ENCODE results near the gene RAD1. TPM values are rescaled to one million over a fixed set of nuclear protein-coding genes. Genes with fewer than 3 reads are reported as not detected.

The RAD1 gene
- total RNA-seq, 3 donors from 2014 or later (not counting 1 experiment from before 2014, with no cell fraction given), result 24.3 to 30.9 (median 29.7) TPM

DNA sequence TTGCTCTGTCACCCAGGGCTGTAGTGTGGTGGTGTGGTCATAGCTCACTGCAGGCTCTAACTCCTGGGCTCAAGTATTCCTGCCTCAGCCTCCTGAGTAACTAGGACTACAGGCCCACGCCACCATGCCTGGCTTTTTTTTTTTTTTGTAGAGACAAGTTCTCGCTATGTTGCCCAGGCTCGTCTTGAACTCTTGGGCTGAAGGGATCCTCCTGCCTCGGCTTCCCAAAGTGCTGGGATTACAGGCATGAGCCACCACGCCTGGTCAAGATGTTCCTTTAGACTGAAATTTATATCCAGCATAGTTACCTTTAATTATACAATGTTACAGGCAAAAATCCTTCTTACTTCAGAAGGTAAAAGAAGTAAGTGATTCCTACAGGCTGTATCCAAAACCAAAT is 12.5 kb upstream of the RAD1 start:
- no peak for ATAC-seq
- no peak overlapping the region for H3K4me3 Mint-ChIP-seq
- Histone ChIP-seq H3K4me1 (ENCODE audit: control insufficient read depth, insufficient read depth, low read length) (peaks cover 3% of the 10 kb centered on the region), H3K36me3 (ENCODE audit: control insufficient read depth, insufficient read depth, low read length) (peaks cover 34% of the 10 kb centered on the region), H3K27ac (ENCODE audit: low read length) (no peak overlapping the region), H3K4me3 (ENCODE audit: low read length) (no peak overlapping the region), H3K9me3 (ENCODE audit: control insufficient read depth, insufficient read depth, low read length) (no peaks in the 10 kb centered on the region), H3K27me3 (ENCODE audit: control insufficient read depth, insufficient read depth, low read length) (no peaks in the 10 kb centered on the region)
- intact Hi-C loops (cut with micrococcal nuclease), result no loop called here
- 99% methylated on average over 5 of the region's 5 CpGs for WGBS (ENCODE audit: insufficient coverage)
- H3K4me1 Mint-ChIP-seq, result peaks cover 17 to 27% of the 10 kb centered on the region in 2 donors
- DNase-seq, result no peak
- H3K27me3 Mint-ChIP-seq (ENCODE audit: low read depth in 2 of 2), result no peaks in the 10 kb centered on the region
- no peaks in the 10 kb centered on the region for H3K9me3 Mint-ChIP-seq
- TF ChIP-seq, protein P1, sequence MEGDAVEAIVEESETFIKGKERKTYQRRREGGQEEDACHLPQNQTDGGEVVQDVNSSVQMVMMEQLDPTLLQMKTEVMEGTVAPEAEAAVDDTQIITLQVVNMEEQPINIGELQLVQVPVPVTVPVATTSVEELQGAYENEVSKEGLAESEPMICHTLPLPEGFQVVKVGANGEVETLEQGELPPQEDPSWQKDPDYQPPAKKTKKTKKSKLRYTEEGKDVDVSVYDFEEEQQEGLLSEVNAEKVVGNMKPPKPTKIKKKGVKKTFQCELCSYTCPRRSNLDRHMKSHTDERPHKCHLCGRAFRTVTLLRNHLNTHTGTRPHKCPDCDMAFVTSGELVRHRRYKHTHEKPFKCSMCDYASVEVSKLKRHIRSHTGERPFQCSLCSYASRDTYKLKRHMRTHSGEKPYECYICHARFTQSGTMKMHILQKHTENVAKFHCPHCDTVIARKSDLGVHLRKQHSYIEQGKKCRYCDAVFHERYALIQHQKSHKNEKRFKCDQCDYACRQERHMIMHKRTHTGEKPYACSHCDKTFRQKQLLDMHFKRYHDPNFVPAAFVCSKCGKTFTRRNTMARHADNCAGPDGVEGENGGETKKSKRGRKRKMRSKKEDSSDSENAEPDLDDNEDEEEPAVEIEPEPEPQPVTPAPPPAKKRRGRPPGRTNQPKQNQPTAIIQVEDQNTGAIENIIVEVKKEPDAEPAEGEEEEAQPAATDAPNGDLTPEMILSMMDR (IDR thresholded peaks at IDR 0.05), result no peak
- H3K36me3 Mint-ChIP-seq, result peaks cover 17% of the 10 kb centered on the region
- H3K27ac Mint-ChIP-seq, result no peak overlapping the region

DNA sequence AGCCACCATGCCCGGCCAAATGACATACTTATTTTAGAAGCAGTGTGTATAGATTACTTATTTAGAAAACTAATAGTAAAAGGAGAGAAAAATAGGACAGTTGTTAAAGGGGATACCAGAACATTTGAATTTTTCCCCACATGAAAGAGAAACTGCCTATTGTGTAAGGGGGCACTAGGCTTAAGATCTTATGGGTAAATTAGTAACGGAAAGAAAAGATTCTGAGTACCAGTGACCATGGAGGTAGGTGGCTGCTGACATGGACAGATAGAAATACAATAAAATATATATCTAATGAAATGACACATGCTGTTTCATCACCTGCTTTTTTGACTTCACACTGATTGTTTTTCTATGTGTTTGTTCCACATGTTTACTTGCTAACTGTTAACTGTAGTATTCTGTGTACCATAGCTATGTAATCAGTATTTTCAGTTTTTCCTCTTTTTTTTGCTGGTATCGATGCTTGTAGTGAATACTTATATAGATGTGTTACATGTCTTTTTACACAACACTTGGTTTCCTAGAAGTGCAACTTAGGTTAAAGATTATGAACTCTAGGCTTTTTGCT is 11.1 kb upstream of the RAD1 start:
- WGBS (ENCODE audit: insufficient coverage), result 100% methylated on average over 1 of the region's 3 CpGs
- H3K4me3 Mint-ChIP-seq, result no peak overlapping the region
- H3K27me3 ChIP-seq (ENCODE audit: control insufficient read depth, insufficient read depth, low read length), result no peaks in the 10 kb centered on the region
- peaks cover 21% of the 10 kb centered on the region for H3K36me3 Mint-ChIP-seq
- peaks cover 13 to 22% of the 10 kb centered on the region in 2 donors for H3K4me1 Mint-ChIP-seq
- no peak overlapping the region for H3K27ac ChIP-seq (ENCODE audit: low read length)
- no peak overlapping the region for H3K27ac Mint-ChIP-seq
- intact Hi-C loops (cut with micrococcal nuclease), result no loop called here
- H3K4me1 ChIP-seq (ENCODE audit: control insufficient read depth, insufficient read depth, low read length), result peaks cover 3% of the 10 kb centered on the region
- no peak overlapping the region for H3K4me3 ChIP-seq (ENCODE audit: low read length)
- H3K36me3 ChIP-seq (ENCODE audit: control insufficient read depth, insufficient read depth, low read length), result peaks cover 45% of the 10 kb centered on the region
- no peaks in the 10 kb centered on the region for H3K9me3 ChIP-seq (ENCODE audit: control insufficient read depth, insufficient read depth, low read length)
- TF ChIP-seq, protein P1 (IDR thresholded peaks at IDR 0.05), result no peak
- no peak for ATAC-seq
- no peak for DNase-seq
- H3K27me3 Mint-ChIP-seq (ENCODE audit: low read depth in 2 of 2), result no peaks in the 10 kb centered on the region
- H3K9me3 Mint-ChIP-seq, result no peaks in the 10 kb centered on the region

DNA sequence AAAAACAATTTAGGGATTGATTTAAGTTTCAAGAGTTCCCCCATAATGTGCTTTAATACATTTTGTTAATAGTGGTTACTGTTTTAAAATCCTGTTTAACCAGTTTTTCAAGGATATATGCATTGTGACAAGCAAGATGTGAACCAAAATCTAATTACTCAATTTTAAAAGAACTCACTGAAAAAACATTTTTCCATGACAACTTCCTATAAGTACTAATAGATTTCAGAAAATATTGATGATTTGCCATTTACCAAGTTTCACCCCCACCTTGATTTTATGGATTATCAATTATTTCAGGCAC is 9.1 kb upstream of the RAD1 start:
- Histone ChIP-seq H3K27ac (ENCODE audit: low read length) (no peak overlapping the region), H3K4me3 (ENCODE audit: low read length) (no peak overlapping the region)
- no peaks in the 10 kb centered on the region for H3K27me3 Mint-ChIP-seq (ENCODE audit: low read depth in 2 of 2)

More for the DNA sequence above, 9.1 kb upstream of the RAD1 start:
- peaks cover 0 to 7% of the 10 kb centered on the region in 2 donors for H3K4me1 Mint-ChIP-seq
- H3K4me3 Mint-ChIP-seq, result no peak overlapping the region
- no peaks in the 10 kb centered on the region for H3K27me3 ChIP-seq (ENCODE audit: control insufficient read depth, insufficient read depth, low read length)
- TF ChIP-seq, protein P1 (IDR thresholded peaks at IDR 0.05), result no peak
- peaks cover 63% of the 10 kb centered on the region for H3K36me3 ChIP-seq (ENCODE audit: control insufficient read depth, insufficient read depth, low read length)
- no peak for DNase-seq
- H3K9me3 ChIP-seq (ENCODE audit: control insufficient read depth, insufficient read depth, low read length), result no peaks in the 10 kb centered on the region
- H3K4me1 ChIP-seq (ENCODE audit: control insufficient read depth, insufficient read depth, low read length), result peaks cover 3% of the 10 kb centered on the region
- peak overlapping the region in 1 of 2 donors; percentile 18 for H3K27ac Mint-ChIP-seq
- H3K9me3 Mint-ChIP-seq, result no peaks in the 10 kb centered on the region
- ATAC-seq, result no peak
- intact Hi-C loops (cut with micrococcal nuclease), result no loop called here
- peaks cover 21% of the 10 kb centered on the region for H3K36me3 Mint-ChIP-seq
